Prostate gland (tissue), 2 donors: Measurements from ENCODE around the gene THRB. TPM values are rescaled to one million over a fixed set of nuclear protein-coding genes. Genes with fewer than 3 reads are reported as not detected.

Experiments
- DNase-seq: peaks from one replicate; pipeline ENCODE4 v3.0.0-alpha.2; 2019; ENCODE audit warnings: low spot score
- H3K27ac ChIP-seq, 2 donors: fragments of 200-600 bp; sonication (generic); 2 replicates each; pipeline ENCODE4 v1.5.1; 2017 to 2019
- H3K27me3 ChIP-seq: fragments of 200-600 bp; sonication (generic); replicated peaks from 2 replicates; pipeline ENCODE4 v1.5.1; 2019; ENCODE audit not compliant: insufficient read depth
- H3K36me3 ChIP-seq, 2 donors: fragments of 200-600 bp; sonication (generic); 1 replicate in 1 of 2; 2 replicates in 1 of 2; pipeline versions ENCODE4 v1.5.1 to v1.8.1; 2017 to 2019
- H3K4me1 ChIP-seq: fragments of 200-600 bp; sonication (generic); replicated peaks from 2 replicates; pipeline ENCODE4 v1.5.1; 2019
- H3K4me3 ChIP-seq, 2 donors: fragments of 200-600 bp; sonication (generic); 2 replicates each; pipeline ENCODE4 v1.5.1; 2017 to 2019
- H3K9me3 ChIP-seq: fragments of 200-600 bp; sonication (generic); 2 replicates; pipeline ENCODE4 v1.5.1; 2017
- POLR2A ChIP-seq: fragments of 450-650 bp; IDR thresholded peaks from one replicate; pipeline ENCODE4 v1.6.1; 2016; ENCODE audit warnings: antibody characterized with exemption, mild to moderate bottlenecking
- POLR2AphosphoS5 ChIP-seq: sonication (generic); formaldehyde crosslinking; IDR thresholded peaks from one replicate; pipeline ENCODE4 v1.6.1; 2017; ENCODE audit warnings: antibody characterized with exemption
- WGBS: methylation state at CpG from one replicate; pipeline ENCODE4 v1.1.5; 2018; 5-methylcytosine and 5-hydroxymethylcytosine counted together
- intact Hi-C: fragments of 100-400 bp; cut with DNase I; formaldehyde crosslinking; loops from one replicate; pipeline ENCODE4 v1.14.2; 2022
- total RNA-seq, 2 donors: library from RNA; depleted of rRNA; stranded (reverse); fragments of >200 nt; gene quantifications; one replicate each; pipeline ENCODE4 v1.1.0, GENCODE V29; 2016
- TF ChIP-seq, protein P1 (sequence below), 4 experiments: fragments of 200-600 bp in 2 of 4; fragments of 450-650 bp in 2 of 4; sonication (generic) in 2 of 4; IDR thresholded peaks; 1 replicate in 3 of 4; 2 replicates in 1 of 4; pipeline ENCODE4 v1.5.1; 2016 to 2019; ENCODE audit warnings: antibody characterized with exemption in 4 of 4, mild to moderate bottlenecking in 2 of 4, moderate library complexity in 2 of 4

Gene THRB
- total RNA-seq, 2 donors from 2014 or later = 13.0 to 39.6 TPM

DNA sequence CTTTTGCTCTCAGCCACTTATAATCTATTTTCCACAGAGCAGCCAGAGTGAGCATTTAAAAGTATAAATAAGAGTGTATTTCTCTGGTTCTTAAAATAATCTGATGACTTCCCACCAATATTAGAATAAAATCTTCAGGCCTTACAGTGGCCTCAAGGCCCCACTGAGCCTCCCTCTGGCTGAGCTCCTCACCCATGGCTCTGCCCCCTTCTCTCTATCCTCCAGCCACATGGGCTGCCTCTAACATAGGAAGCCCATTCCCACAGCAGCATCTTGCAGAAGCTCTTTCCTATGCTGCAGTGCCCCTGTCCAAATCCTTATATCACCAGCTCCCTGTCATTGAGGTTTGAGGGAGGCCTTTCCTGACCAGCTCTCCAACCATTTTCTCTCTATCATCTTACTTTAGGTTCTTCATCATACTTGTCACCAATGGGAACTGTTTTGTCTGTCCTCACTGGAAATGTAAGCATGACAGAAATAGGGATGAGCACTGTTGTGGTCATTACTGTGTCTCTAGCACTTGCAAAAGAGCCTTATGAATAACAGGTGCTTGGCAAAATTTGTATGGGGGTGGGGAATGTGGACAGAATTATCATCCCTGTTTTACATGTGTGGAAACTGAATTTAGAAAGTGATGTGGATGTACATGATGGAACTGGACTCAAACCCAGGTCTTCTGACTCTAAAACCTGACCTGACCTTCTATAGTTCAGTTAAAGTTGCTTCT, 299.0 kb downstream of the THRB start:
- intact Hi-C loops = no loop called here
- no peaks in the 10 kb centered on the region for H3K27me3 ChIP-seq
- no peaks in the 10 kb centered on the region for H3K9me3 ChIP-seq
- TF ChIP-seq POLR2A (no peak), POLR2AphosphoS5 (no peak)
- TF ChIP-seq, protein P1, sequence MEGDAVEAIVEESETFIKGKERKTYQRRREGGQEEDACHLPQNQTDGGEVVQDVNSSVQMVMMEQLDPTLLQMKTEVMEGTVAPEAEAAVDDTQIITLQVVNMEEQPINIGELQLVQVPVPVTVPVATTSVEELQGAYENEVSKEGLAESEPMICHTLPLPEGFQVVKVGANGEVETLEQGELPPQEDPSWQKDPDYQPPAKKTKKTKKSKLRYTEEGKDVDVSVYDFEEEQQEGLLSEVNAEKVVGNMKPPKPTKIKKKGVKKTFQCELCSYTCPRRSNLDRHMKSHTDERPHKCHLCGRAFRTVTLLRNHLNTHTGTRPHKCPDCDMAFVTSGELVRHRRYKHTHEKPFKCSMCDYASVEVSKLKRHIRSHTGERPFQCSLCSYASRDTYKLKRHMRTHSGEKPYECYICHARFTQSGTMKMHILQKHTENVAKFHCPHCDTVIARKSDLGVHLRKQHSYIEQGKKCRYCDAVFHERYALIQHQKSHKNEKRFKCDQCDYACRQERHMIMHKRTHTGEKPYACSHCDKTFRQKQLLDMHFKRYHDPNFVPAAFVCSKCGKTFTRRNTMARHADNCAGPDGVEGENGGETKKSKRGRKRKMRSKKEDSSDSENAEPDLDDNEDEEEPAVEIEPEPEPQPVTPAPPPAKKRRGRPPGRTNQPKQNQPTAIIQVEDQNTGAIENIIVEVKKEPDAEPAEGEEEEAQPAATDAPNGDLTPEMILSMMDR (IDR thresholded peaks at IDR 0.05) = no peak
- no peaks in the 10 kb centered on the region for H3K4me1 ChIP-seq
- no peaks in the 10 kb centered on the region for H3K36me3 ChIP-seq
- no peak for DNase-seq
- H3K4me3 ChIP-seq = no peak overlapping the region
- no peak overlapping the region for H3K27ac ChIP-seq

DNA sequence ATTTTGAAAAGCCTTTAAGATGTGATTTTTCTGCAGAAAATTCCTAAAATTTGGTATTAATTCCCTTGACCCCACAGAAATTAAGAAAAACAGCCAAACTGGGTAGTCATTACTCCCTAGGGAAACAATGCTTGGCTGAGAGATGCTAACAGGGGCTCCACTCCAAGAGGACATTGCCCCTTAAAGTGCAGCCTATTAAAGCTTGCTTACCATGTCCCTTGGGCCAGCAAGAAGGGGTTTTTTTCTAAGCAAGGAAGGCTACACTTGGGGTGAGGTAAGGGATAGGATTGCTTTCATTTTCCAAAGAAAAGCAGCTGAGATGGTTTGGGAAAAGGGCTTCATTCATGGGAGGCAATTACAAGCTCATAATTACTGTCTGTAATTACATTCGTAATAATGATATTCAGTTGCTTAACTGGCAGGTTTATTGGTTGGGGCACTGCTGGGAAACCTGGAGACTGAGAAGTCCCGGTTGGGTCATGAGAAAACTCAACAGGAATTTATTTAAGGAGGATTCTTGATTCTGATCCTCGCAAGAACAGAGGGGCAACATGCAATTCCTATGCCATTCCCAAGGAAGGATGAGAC, 302.1 kb downstream of the THRB start:
- WGBS = 66% methylated on average over 3 of the region's 3 CpGs
- no peaks in the 10 kb centered on the region for H3K27me3 ChIP-seq
- H3K36me3 ChIP-seq = no peaks in the 10 kb centered on the region
- intact Hi-C loops = no loop called here
- no peaks in the 10 kb centered on the region for H3K9me3 ChIP-seq
- no peak for TF ChIP-seq POLR2A
- TF ChIP-seq POLR2AphosphoS5 = no peak
- TF ChIP-seq, protein P1 (IDR thresholded peaks at IDR 0.05) = no peak
- H3K4me1 ChIP-seq = no peaks in the 10 kb centered on the region
- H3K4me3 ChIP-seq = no peak overlapping the region
- DNase-seq = no peak
- H3K27ac ChIP-seq = no peak overlapping the region

DNA sequence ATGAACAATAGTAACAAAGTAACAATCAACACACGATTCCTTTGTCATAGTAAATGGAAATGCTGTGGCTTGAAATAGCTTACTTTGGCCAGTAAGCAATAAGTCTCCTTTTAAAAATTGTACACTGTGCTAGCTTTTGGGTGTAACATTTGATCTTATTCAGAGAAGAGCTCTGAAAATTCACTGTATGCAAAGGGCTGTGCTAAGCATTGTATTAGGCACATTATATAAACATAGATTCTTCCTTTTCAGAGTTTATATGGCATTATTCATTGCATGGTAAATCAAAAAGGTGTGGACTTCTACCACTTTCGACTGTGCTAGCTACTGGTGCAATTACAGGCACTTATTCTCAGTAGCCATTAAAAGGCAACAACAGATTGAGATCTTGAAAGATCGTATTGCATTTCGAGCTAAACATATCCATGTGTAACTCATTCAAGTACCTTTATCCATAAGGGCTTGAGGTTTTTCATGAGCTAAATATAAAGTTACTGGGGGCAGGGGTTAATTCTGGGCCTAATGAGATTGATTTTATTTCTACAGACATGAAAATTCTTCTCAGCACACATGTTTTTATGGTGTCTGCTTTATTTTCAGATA, 302.7 kb downstream of the THRB start:
- H3K27ac ChIP-seq = no peak overlapping the region
- TF ChIP-seq, protein P1 (IDR thresholded peaks at IDR 0.05) = no peak
- WGBS = 44% methylated on average over 4 of the region's 4 CpGs
- no peak overlapping the region for H3K4me3 ChIP-seq
- no peaks in the 10 kb centered on the region for H3K27me3 ChIP-seq
- DNase-seq = no peak
- H3K4me1 ChIP-seq = no peaks in the 10 kb centered on the region
- H3K36me3 ChIP-seq = no peaks in the 10 kb centered on the region
- no peaks in the 10 kb centered on the region for H3K9me3 ChIP-seq
- intact Hi-C loops = no loop called here

DNA sequence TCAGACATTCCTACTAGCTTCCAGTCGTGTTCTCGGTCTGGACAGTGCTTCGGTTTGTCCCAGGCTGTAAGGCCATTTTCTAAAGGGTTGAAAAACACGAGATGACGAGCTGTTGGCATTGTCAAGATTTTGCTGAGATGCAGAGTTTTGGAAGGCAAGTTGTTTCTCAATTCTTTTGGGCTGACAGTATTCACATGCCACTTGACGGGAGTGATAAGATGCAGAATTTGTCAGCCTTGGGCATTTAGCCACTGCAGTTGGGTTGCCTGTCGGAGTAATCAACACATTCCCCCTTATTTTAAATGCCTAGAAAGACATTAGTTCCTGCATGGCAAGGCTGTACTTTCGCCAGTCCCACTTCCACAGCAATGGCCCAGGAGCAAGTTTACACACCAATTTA, 304.4 kb downstream of the THRB start:
- Histone ChIP-seq H3K36me3 (no peaks in the 10 kb centered on the region), H3K9me3 (no peaks in the 10 kb centered on the region), H3K4me3 (no peak overlapping the region), H3K27me3 (no peaks in the 10 kb centered on the region), H3K4me1 (no peaks in the 10 kb centered on the region), H3K27ac (no peak overlapping the region)
- intact Hi-C loops = no loop called here
- no peak for DNase-seq
- TF ChIP-seq POLR2A = no peak
- WGBS = 92% methylated on average over 8 of the region's 8 CpGs

DNA sequence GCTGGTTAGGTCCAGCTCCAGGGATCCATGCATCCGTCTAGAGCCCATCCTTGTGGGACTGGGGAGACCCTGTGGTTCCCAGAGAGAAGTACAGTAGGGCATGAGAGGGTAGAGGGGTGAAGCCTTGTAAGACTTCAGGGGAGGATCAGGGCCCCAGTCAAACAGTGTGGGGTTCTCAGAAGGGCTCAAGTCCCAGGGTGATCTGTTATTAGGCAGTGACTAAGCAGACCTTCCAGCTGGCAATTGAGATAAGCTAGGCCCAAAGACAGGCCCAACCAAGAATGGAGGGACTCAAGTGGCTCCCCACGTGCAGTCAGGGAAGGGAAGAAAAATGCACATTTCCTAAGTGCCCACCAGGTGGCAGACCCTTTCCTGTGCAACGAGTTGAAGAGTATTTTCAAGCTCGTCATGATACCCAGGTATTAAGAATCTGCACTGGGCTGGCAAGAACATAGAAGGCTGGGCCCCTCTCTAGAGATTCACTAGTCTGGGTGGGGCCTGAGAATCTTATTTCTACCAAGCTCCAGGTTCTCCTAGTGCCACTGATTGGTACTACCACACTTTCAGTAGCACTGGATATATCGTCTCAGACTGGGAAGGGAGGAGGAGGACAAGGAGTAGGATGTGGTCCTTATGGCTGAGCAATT, 308.8 kb downstream of the THRB start:
- TF ChIP-seq POLR2AphosphoS5 = no peak
- TF ChIP-seq, protein P1 (IDR thresholded peaks at IDR 0.05) = peak; percentile 33 to 68 (median 62)
- TF ChIP-seq POLR2A = no peak
- Histone ChIP-seq H3K4me1 (no peaks in the 10 kb centered on the region), H3K36me3 (no peaks in the 10 kb centered on the region), H3K27ac (no peak overlapping the region), H3K27me3 (no peaks in the 10 kb centered on the region), H3K4me3 (no peak overlapping the region), H3K9me3 (no peaks in the 10 kb centered on the region)
- peak; percentile 31 for DNase-seq
- 34% methylated on average over 5 of the region's 5 CpGs for WGBS
- intact Hi-C loops = loop anchor here (5.0 to 10.0 kb wide), 2 partner anchors 51 to 499 kb away; no protein-coding TSS in a partner anchor
